Small intestine (tissue), 16 donors: Measurements from ENCODE around the gene ZNF43. TPM values are rescaled to one million over a fixed set of nuclear protein-coding genes. Genes with fewer than 3 reads are reported as not detected.
"Not testable (repeated sequence)": the region's sequence is repeated elsewhere in the genome, so short reads cannot be mapped to it uniquely, and the experiment has no call there.

Source experiments
- DNase-seq, 2 donors: peaks; one replicate each; pipeline versions ENCODE4 v3.0.0 to v3.0.0-alpha.2; 2013
- FAIRE-seq: peaks from 2 replicates; lab custom pipeline; 2012; peaks lifted over from hg19 to GRCh38; lab: Jason Lieb, UNC
- H3K27ac ChIP-seq, 3 donors: one replicate each; pipeline ENCODE4 v1.5.1; 2013; ENCODE audit warnings: low read length in 2 of 3, mild to moderate bottlenecking in 2 of 3, control low read depth in 1 of 3, inconsistent platforms in 1 of 3, low read depth in 1 of 3, moderate library complexity in 1 of 3
- H3K27me3 ChIP-seq, 3 donors: one replicate each; pipeline ENCODE4 v1.6.1; 2013; ENCODE audit warnings: low read length in 3 of 3, inconsistent platforms in 1 of 3; ENCODE audit not compliant: control insufficient read depth in 3 of 3, insufficient read depth in 3 of 3
- H3K36me3 ChIP-seq, 3 donors: one replicate each; pipeline ENCODE4 v1.6.1; 2013; ENCODE audit warnings: low read length in 3 of 3, inconsistent platforms in 1 of 3, low read depth in 1 of 3, mild to moderate bottlenecking in 1 of 3, moderate library complexity in 1 of 3; ENCODE audit not compliant: control insufficient read depth in 3 of 3, insufficient read depth in 2 of 3
- H3K4me1 ChIP-seq, 3 donors: one replicate each; pipeline ENCODE4 v1.6.1; 2013; ENCODE audit warnings: low read length in 2 of 3, inconsistent platforms in 1 of 3, low read depth in 1 of 3, mild to moderate bottlenecking in 1 of 3, moderate library complexity in 1 of 3; ENCODE audit not compliant: control insufficient read depth in 3 of 3, insufficient read depth in 2 of 3
- H3K4me3 ChIP-seq, 3 donors: one replicate each; pipeline ENCODE4 v1.5.1; 2013; ENCODE audit warnings: low read length in 3 of 3, control low read depth in 1 of 3, inconsistent platforms in 1 of 3, low read depth in 1 of 3, mild to moderate bottlenecking in 1 of 3, moderate library complexity in 1 of 3
- H3K9me3 ChIP-seq, 2 donors: one replicate each; pipeline ENCODE4 v1.6.1; 2013; ENCODE audit warnings: low read depth in 1 of 2, low read length in 1 of 2; ENCODE audit not compliant: control insufficient read depth in 2 of 2, insufficient read depth in 1 of 2
- WGBS, 3 donors: extraction: QIAGEN DNeasy Blood & Tissue Kit; methylation state at CpG; one replicate each; pipeline ENCODE4 v1.1.7; 2013; 5-methylcytosine and 5-hydroxymethylcytosine counted together
- long read RNA-seq, 10 donors: transcript quantifications; one replicate each; lab custom pipeline, GENCODE V29; 2026
- polyA plus RNA-seq, 4 donors: library from polyadenylated mRNA; stranded (reverse) in 3 of 4; unstranded in 1 of 4; fragments of 200-250 nt in 3 of 4; fragments of 120-200 nt in 1 of 4; gene quantifications; one replicate each; pipeline versions ENCODE4 v1.2.1 to v1.2.3, GENCODE V29; 2013
- donor health status: healthy with polysubstance abuse.
- donor health status: control.
- donor health status: control.
- donor health status: Bipolar disorder and iron deficiency.
- donor health status: healthy.

The ZNF43 gene
- polyA plus RNA-seq = 10 to 100 TPM in 1 of 4 donors, 1 to 10 TPM in 2, under 1 TPM in 1; 0.45 to 19.3 (median 2.9) TPM
- long read RNA-seq, donor 1, full-length matches to known transcripts = 12 of 12 reads
- long read RNA-seq, donor 1, partial matches to known transcripts = 0 of 12 reads
- long read RNA-seq, donor 1, other reads (novel, unspliced or antisense) = 0 of 12 reads
- long read RNA-seq, donor 2 = 0 reads
- long read RNA-seq, donor 3, partial matches to known transcripts = 0 of 5 reads
- long read RNA-seq, donor 3, other reads (novel, unspliced or antisense) = 0 of 5 reads
- long read RNA-seq, donor 4 = 0 reads
- long read RNA-seq, donor 5, partial matches to known transcripts = 0 of 1 reads
- long read RNA-seq, donor 5, other reads (novel, unspliced or antisense) = 0 of 1 reads
- long read RNA-seq, donor 6, partial matches to known transcripts = 0 of 1 reads
- long read RNA-seq, donor 6, other reads (novel, unspliced or antisense) = 0 of 1 reads
- long read RNA-seq, donor 7, transcript ZNF43-204 (1 exons, 2,051 nt) = major isoform, 8 of 13 reads
- long read RNA-seq, donor 7, partial matches to known transcripts = 0 of 13 reads
- long read RNA-seq, donor 7, other reads (novel, unspliced or antisense) = 0 of 13 reads
- long read RNA-seq, donor 8, partial matches to known transcripts = 0 of 2 reads
- long read RNA-seq, donor 8, other reads (novel, unspliced or antisense) = 0 of 2 reads
- long read RNA-seq, donor 9, partial matches to known transcripts = 0 of 2 reads
- long read RNA-seq, donor 9, other reads (novel, unspliced or antisense) = 0 of 2 reads
- long read RNA-seq, donor 10, full-length matches to known transcripts = 7 of 7 reads
- long read RNA-seq, donor 10, partial matches to known transcripts = 0 of 7 reads
- long read RNA-seq, donor 10, other reads (novel, unspliced or antisense) = 0 of 7 reads

DNA sequence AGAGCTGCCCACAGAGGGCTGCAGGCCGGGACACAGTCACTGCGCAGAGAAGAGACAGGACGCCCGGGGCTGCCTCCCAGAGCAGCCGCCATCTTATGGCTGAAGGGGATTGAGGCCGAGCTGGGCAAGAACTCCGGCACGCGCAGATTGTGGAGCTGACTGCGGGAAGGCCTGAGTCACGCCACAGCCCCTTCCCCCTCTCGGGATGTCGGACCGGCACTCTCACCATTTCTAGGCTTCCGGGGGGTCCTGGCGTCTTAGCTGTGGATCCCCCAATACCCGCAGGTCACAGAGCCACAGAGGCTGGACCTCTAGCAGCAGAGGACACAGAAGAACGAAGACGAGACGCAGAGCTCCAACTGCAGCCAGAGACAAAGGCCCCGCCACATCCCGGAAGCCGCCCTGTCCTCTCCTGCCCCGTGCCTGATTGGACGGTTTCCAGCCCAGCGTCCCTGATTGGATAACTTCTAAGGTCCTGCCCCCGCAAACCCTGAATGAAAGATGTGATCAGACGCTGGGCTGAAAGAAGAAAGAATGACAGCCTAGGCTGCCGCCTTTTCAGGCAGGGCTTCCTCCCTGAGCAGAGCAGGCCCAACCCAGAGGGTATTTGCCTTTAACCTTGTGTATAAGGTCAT is at the start of gene ZNF43:
Gene ZNF43, minus strand, starts transcription at position 373 of the 635 bp plus-strand sequence. Its CDS starts 144 bp downstream, at position 229.
- Histone ChIP-seq H3K27me3 (no peaks in the 10 kb centered on the region), H3K4me3 (peak within 1 kb of the TSS; percentile 62 to 71 (median 66)), H3K9me3 (peaks cover 0 to 24% of the 10 kb centered on the region in 2 donors), H3K27ac (peak within 1 kb of the TSS; percentile 73 to 99 (median 90)), H3K4me1 (peaks cover 0 to 10% (median 0%) of the 10 kb centered on the region in 3 donors), H3K36me3 (peaks cover 0 to 6% (median 0%) of the 10 kb centered on the region in 3 donors)
- peak; percentile 95 to 97 for DNase-seq
- FAIRE-seq = no peak
- 0 to 2% (median 1%) methylated on average over 27 to 29 of the region's 29 CpGs for WGBS, 3 donors

DNA sequence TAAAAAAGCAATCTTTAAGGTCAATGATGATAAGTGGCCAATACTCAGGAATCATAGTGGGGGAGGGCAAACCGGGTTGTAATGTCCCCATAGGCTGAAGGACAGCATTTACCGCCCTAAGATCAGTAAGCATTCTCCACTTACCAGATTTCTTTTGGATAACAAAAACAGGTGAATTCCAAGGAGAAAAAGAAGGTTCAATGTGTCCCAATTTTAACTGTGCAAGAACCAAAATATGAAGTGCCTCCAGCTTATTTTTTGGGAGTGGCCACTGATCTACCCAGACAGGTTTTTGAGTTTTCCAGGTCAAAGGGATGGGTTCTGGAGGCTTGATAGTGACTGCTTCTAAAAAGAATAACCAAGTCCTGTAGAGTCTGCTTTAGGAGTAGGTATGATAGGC is 49.5 kb upstream of the ZNF43 start:
- H3K9me3 ChIP-seq, H3K4me1 ChIP-seq, H3K27ac ChIP-seq, FAIRE-seq, H3K36me3 ChIP-seq, DNase-seq, H3K27me3 ChIP-seq, H3K4me3 ChIP-seq: not testable (repeated sequence)
- WGBS, 3 donors = 54 to 86% (median 56%) methylated on average over 2 of the region's 2 CpGs

DNA sequence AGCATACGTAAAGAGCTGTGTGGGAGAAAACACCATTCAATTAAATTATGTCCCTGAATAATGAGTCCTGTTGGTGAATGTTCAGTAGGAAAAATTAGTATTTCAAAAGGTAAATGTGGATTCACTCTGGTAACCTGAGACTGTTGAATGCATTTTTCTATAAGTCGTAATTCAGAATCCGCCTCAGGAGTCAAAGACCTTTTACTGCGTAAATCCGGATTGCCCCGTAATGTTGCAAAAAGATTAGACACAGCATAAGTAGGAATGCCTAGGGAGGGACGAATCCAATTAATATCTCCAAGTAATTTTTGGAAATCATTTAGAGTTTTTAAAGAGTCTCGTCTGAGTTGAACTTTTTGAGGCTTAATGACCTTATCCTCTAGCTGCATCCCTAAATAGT is 48.8 kb upstream of the ZNF43 start:
- WGBS, 3 donors = 88 to 91% (median 89%) methylated on average over 8 of the region's 8 CpGs
- H3K27me3 ChIP-seq = not testable (repeated sequence)

DNA sequence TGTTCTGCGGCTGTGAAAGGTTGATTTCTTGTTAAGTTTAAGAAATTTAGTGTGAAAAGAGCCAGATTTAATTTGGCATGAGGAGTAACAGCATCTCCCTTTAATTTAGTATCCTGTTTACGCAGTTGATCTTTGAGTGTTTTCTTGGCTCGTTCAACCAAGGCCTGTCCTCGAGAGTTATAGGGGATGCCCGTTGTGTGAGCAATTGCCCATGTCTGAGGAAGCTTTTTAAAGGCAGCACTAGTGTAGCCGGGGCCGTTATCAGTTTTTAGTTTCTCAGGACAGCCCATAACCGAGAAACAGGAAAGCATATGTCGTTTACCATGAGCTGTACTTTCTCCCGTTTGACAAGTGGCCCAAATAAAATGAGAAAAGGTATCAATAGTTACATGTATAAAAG is 47.5 kb upstream of the ZNF43 start:
- Histone ChIP-seq H3K27ac (no peak overlapping the region), H3K27me3 (no peaks in the 10 kb centered on the region), H3K36me3 (no peaks in the 10 kb centered on the region), H3K4me1 (no peaks in the 10 kb centered on the region), H3K4me3 (no peak overlapping the region), H3K9me3 (peaks cover 0 to 6% of the 10 kb centered on the region in 2 donors)
- no peak for FAIRE-seq
- DNase-seq = no peak
- WGBS, 3 donors = 78 to 84% (median 79%) methylated on average over 9 to 10 of the region's 10 CpGs

More for the DNA sequence above, 48.8 kb upstream of the ZNF43 start:
- H3K9me3 ChIP-seq, DNase-seq, FAIRE-seq, H3K4me3 ChIP-seq, H3K4me1 ChIP-seq, H3K27ac ChIP-seq, H3K36me3 ChIP-seq: not testable (repeated sequence)

DNA sequence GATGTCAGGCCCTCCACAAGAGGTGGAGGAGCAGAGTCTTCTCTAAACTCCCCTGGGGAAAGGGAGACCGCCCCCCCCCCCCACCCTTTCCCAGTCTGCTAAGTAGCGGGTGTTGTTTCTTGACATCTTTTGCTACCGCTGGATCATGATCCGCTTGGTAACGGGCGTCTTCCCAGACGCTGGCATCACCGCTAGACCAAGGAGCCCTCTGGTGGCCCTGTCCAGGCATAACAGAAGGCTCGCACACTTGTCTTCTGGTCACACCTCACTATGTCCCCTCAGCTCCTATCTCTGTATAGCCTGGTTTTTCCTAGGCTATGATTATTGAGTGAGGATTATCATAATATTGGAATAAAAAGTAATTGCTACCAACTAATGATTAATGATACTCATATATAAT is 44.8 kb upstream of the ZNF43 start:
- H3K4me3 ChIP-seq, H3K9me3 ChIP-seq, H3K4me1 ChIP-seq, H3K27ac ChIP-seq, FAIRE-seq, H3K27me3 ChIP-seq, H3K36me3 ChIP-seq: not testable (repeated sequence)
- peak in 1 of 2 donors; percentile 7 for DNase-seq
- WGBS, 3 donors = 49 to 80% (median 78%) methylated on average over 1 to 9 of the region's 9 CpGs

DNA sequence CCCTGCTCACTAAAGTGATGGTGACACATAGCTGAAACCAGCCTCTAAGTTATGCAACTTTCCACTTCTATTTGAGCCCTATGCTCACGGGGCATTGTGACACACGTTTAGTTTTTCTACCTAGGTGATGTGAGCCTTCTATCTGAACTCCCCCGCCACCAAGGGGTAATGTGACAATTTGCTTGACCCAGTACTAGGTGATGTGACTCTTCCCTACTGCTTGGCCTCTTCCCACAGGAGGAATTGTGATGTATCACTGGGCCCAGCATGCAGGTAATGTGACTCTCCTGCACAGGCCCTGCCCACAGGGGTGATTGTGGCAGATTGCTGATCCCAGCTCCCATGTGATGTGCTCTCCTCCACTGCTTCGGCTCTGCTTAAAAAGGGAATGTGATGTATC is 42.7 kb upstream of the ZNF43 start:
- no peaks in the 10 kb centered on the region for H3K27me3 ChIP-seq

DNA sequence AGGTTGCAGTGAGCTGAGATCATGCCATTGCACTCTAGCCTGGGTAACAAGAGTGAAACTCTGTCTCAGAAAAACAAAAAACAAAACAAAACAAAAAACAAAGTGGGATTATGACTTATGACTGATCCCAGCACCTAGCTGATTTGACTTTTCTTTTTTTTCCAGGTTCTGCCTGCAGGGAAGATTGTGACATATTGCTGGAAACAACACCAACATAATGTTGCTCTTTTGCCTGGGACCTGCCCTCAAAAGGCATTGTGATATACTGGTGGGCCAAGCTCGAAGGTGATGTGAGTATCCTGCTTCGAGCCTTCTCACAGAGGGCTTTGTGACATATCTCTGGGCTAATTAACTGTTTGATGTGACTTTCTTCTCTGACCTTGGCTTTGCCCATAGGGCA is 42.0 kb upstream of the ZNF43 start:
- no peaks in the 10 kb centered on the region for H3K4me1 ChIP-seq
- H3K36me3 ChIP-seq = no peaks in the 10 kb centered on the region
- H3K4me3 ChIP-seq = no peak overlapping the region
- FAIRE-seq (no peak), DNase-seq (no peak)
- no peak overlapping the region for H3K27ac ChIP-seq
- WGBS, 3 donors = 66 to 80% (median 69%) methylated on average over 2 of the region's 2 CpGs
- H3K27me3 ChIP-seq = no peaks in the 10 kb centered on the region
- peaks cover 0 to 6% of the 10 kb centered on the region in 2 donors for H3K9me3 ChIP-seq

More for the DNA sequence above, 42.7 kb upstream of the ZNF43 start:
- no peaks in the 10 kb centered on the region for H3K36me3 ChIP-seq
- WGBS, 3 donors = 75 to 82% (median 80%) methylated on average over 4 of the region's 4 CpGs
- H3K4me3 ChIP-seq = no peak overlapping the region
- peaks cover 0 to 8% of the 10 kb centered on the region in 2 donors for H3K9me3 ChIP-seq
- no peaks in the 10 kb centered on the region for H3K4me1 ChIP-seq
- no peak overlapping the region for H3K27ac ChIP-seq
- DNase-seq (no peak), FAIRE-seq (no peak)

DNA sequence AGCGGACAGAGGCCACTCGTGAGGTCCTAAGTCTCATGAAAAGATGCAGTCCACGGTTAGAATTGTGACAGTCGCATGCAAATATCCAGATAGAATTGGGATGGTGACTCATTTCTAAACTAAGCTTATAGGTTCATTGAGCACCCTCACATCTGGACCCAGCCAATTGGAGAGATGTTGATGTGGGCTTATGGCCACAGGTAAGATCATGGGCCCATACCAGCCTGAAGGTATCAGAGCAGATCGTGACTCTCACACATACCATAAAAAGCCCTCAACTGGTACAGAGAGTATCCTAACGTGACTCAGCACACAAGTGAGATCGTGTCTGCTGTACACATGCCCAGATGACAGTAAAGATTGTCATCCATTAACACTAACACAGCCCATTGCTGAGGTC is 40.6 kb upstream of the ZNF43 start:
- not testable (repeated sequence) for FAIRE-seq, H3K36me3 ChIP-seq, H3K27me3 ChIP-seq, H3K27ac ChIP-seq, H3K9me3 ChIP-seq, DNase-seq, H3K4me1 ChIP-seq, H3K4me3 ChIP-seq
- 80 to 92% (median 82%) methylated on average over 5 to 7 of the region's 7 CpGs for WGBS, 3 donors
